ENCODE measurements around the gene FABP6. TPM values are rescaled to one million over a fixed set of nuclear protein-coding genes. Genes with fewer than 3 reads are reported as not detected.

The FABP6 gene
- total and polyA plus RNA-seq, 4 donors, result not detected

DNA sequence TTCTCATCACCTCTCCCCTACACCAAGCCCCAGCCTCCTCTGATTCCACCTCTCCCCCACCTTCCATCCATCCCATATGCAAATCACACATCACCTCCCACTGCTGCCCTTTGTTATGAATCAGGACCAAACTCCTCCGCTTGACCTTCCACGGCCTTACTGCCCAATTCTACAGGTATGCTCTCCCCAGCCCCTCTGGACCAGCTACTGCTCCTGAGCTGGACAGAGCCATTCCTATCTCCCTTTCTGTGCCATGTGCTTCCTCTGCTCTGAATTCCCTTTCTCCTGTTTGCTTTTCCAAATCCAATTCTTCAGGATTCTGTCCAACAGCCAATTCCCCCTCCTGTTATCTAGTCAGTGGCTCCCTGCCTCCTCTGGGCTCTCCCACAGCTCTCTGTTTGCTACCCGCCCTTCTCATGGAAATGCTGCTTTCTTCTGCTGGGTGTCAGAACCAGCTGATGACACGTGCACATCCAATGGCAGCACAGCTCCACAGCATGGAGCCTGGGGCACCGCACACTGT is 8.3 kb downstream of the FABP6 start:
- H3K27me3 ChIP-seq (ENCODE audit: control insufficient read depth in 4 of 4, insufficient read depth in 4 of 4, low read length in 3 of 4), result no peaks in the 10 kb centered on the region
- H3K36me3 ChIP-seq (ENCODE audit: control insufficient read depth in 4 of 4, insufficient read depth in 3 of 4, low read depth in 1 of 4, low read length in 3 of 4), result no peaks in the 10 kb centered on the region
- H3K4me3 ChIP-seq (ENCODE audit: low read depth in 1 of 3, low read length in 3 of 3), result no peak overlapping the region
- TF ChIP-seq, protein P1, sequence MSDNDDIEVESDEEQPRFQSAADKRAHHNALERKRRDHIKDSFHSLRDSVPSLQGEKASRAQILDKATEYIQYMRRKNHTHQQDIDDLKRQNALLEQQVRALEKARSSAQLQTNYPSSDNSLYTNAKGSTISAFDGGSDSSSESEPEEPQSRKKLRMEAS (IDR thresholded peaks at IDR 0.05), result no peak
- TF ChIP-seq RXRA (IDR thresholded peaks at IDR 0.05) (no peak), HNF4G (IDR thresholded peaks at IDR 0.05) (no peak), YY1 (IDR thresholded peaks at IDR 0.05) (no peak), FOXA2 (IDR thresholded peaks at IDR 0.05) (no peak), HNF4A (conservative IDR thresholded peaks at IDR 0.05) (no peak), GABPA (IDR thresholded peaks at IDR 0.05 in 1 of 2, conservative IDR thresholded peaks at IDR 0.05 in 1 of 2) (no peak), TAF1 (conservative IDR thresholded peaks at IDR 0.05) (no peak), EGR1 (IDR thresholded peaks at IDR 0.05; ENCODE audit: low read depth in 2 of 2) (no peak), SP1 (IDR thresholded peaks at IDR 0.05) (no peak)
- TF ChIP-seq, protein P2, sequence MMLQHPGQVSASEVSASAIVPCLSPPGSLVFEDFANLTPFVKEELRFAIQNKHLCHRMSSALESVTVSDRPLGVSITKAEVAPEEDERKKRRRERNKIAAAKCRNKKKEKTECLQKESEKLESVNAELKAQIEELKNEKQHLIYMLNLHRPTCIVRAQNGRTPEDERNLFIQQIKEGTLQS (IDR thresholded peaks at IDR 0.05), result no peak
- H3K4me1 ChIP-seq (ENCODE audit: control insufficient read depth in 4 of 4, insufficient read depth in 4 of 4, low read length in 3 of 4), result no peaks in the 10 kb centered on the region
- no peak overlapping the region for H3K9ac ChIP-seq (ENCODE audit: low read depth in 1 of 2, low read length in 2 of 2)
- DNase-seq (ENCODE audit: low spot score), result no peak
- WGBS, result 75% methylated on average over 5 of the region's 5 CpGs
- H3K27ac ChIP-seq (ENCODE audit: low read depth in 1 of 2, low read length in 2 of 2), result no peak overlapping the region
- no peaks in the 10 kb centered on the region for H3K9me3 ChIP-seq (ENCODE audit: control insufficient read depth in 4 of 4, low read length in 3 of 4)

DNA sequence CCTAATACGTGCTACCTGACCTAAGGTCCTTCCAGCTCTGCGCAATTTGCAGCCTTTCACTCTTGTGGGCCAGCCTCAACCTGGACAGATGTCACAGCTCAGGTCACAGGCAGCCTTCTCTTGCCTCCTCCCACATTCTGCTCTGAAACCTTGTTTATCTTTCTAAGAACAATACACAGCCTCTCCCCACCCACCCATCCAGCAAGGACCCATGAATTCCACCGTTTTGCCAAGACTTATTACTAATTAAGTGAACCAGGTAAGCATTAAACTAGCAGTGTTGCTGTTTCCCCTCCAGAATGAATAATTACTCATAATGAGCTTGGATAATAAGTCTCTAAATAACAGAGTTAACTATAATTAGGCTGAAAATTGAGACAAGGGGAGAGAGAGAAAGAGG is 11.0 kb downstream of the FABP6 start:
- Histone ChIP-seq H3K27ac (ENCODE audit: low read depth in 1 of 2, low read length in 2 of 2) (no peak overlapping the region), H3K27me3 (ENCODE audit: control insufficient read depth in 4 of 4, insufficient read depth in 4 of 4, low read length in 3 of 4) (no peaks in the 10 kb centered on the region), H3K9ac (ENCODE audit: low read depth in 1 of 2, low read length in 2 of 2) (no peak overlapping the region), H3K36me3 (ENCODE audit: control insufficient read depth in 4 of 4, insufficient read depth in 3 of 4, low read depth in 1 of 4, low read length in 3 of 4) (no peaks in the 10 kb centered on the region), H3K4me1 (ENCODE audit: control insufficient read depth in 4 of 4, insufficient read depth in 4 of 4, low read length in 3 of 4) (no peaks in the 10 kb centered on the region), H3K9me3 (ENCODE audit: control insufficient read depth in 4 of 4, low read length in 3 of 4) (no peaks in the 10 kb centered on the region), H3K4me3 (ENCODE audit: low read depth in 1 of 3, low read length in 3 of 3) (no peak overlapping the region)
- 22% methylated on average over 3 of the region's 3 CpGs for WGBS
- no peak for DNase-seq (ENCODE audit: low spot score)
- TF ChIP-seq, protein P2 (IDR thresholded peaks at IDR 0.05), result no peak
- TF ChIP-seq RXRA (IDR thresholded peaks at IDR 0.05), result no peak
- TF ChIP-seq, protein P3, sequence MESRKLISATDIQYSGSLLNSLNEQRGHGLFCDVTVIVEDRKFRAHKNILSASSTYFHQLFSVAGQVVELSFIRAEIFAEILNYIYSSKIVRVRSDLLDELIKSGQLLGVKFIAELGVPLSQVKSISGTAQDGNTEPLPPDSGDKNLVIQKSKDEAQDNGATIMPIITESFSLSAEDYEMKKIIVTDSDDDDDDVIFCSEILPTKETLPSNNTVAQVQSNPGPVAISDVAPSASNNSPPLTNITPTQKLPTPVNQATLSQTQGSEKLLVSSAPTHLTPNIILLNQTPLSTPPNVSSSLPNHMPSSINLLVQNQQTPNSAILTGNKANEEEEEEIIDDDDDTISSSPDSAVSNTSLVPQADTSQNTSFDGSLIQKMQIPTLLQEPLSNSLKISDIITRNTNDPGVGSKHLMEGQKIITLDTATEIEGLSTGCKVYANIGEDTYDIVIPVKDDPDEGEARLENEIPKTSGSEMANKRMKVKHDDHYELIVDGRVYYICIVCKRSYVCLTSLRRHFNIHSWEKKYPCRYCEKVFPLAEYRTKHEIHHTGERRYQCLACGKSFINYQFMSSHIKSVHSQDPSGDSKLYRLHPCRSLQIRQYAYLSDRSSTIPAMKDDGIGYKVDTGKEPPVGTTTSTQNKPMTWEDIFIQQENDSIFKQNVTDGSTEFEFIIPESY (IDR thresholded peaks at IDR 0.05), result no peak
- TF ChIP-seq YY1 (IDR thresholded peaks at IDR 0.05), result no peak
- TF ChIP-seq RAD21 (IDR thresholded peaks at IDR 0.05), result no peak
- TF ChIP-seq, protein P4, sequence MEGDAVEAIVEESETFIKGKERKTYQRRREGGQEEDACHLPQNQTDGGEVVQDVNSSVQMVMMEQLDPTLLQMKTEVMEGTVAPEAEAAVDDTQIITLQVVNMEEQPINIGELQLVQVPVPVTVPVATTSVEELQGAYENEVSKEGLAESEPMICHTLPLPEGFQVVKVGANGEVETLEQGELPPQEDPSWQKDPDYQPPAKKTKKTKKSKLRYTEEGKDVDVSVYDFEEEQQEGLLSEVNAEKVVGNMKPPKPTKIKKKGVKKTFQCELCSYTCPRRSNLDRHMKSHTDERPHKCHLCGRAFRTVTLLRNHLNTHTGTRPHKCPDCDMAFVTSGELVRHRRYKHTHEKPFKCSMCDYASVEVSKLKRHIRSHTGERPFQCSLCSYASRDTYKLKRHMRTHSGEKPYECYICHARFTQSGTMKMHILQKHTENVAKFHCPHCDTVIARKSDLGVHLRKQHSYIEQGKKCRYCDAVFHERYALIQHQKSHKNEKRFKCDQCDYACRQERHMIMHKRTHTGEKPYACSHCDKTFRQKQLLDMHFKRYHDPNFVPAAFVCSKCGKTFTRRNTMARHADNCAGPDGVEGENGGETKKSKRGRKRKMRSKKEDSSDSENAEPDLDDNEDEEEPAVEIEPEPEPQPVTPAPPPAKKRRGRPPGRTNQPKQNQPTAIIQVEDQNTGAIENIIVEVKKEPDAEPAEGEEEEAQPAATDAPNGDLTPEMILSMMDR (IDR thresholded peaks at IDR 0.05; ENCODE audit: low read depth, low read length, missing input control), result no peak
- no peak for TF ChIP-seq GABPA (IDR thresholded peaks at IDR 0.05 in 1 of 2, conservative IDR thresholded peaks at IDR 0.05 in 1 of 2)
